Astrocyte of the spinal cord (primary cell): ENCODE measurements around the gene SHOC2.

Experiments used
- DNase-seq: peaks from one replicate; pipeline ENCODE4 v3.0.0; 2011; ENCODE audit warnings: low read depth, low spot score
- H3K4me3 ChIP-seq: 2 replicates; pipeline ENCODE4 v1.5.1; 2011; ENCODE audit warnings: low read depth, mild to moderate bottlenecking, low read length, moderate library complexity
- in situ Hi-C: cut with HindIII; loops from 2 replicates; pipeline ENCODE4 v1.10.0; 2017; ENCODE audit warnings: low sequenced_read_pairs
- TF ChIP-seq, protein P1 (sequence below): IDR thresholded peaks from 2 replicates; pipeline ENCODE4 v1.5.1; 2012; ENCODE audit warnings: low read depth, mild to moderate bottlenecking, low read length, inconsistent platforms

The SHOC2 gene

DNA sequence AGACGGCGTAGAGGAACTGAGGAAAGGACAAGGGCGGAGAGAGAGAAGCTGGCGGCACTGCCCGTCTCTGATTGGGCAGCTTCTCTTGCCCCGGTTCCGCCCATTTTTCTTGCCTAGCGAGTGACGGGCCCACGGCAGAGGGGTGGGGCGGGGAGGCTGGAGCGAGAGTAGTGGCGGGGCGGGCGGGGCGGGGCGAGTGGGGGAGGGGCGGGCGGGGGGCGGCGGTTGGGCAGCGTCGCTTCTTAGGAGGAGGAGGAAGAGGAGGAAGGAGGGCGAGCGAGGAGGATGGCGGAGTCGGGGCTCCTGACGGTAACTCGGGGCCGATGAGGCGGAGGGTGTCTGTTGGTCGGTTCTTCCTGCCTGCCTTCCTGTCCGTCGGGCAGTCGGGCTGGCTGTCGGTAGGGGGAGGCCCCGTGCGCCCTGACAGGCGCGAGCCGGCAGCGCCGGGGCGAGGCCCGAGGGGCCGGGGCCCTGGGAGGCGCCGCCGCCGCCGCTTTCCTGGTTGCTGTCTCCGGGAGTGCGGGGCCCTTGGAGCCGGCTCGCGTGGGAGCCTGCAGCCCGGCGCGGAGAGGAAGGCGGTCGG, at the start of gene SHOC2:
SHOC2 (plus strand) TSS at position 256 of the 583 bp plus-strand sequence. CDS start 44,755 bp downstream, outside the sequence.
- TF ChIP-seq, protein P1, sequence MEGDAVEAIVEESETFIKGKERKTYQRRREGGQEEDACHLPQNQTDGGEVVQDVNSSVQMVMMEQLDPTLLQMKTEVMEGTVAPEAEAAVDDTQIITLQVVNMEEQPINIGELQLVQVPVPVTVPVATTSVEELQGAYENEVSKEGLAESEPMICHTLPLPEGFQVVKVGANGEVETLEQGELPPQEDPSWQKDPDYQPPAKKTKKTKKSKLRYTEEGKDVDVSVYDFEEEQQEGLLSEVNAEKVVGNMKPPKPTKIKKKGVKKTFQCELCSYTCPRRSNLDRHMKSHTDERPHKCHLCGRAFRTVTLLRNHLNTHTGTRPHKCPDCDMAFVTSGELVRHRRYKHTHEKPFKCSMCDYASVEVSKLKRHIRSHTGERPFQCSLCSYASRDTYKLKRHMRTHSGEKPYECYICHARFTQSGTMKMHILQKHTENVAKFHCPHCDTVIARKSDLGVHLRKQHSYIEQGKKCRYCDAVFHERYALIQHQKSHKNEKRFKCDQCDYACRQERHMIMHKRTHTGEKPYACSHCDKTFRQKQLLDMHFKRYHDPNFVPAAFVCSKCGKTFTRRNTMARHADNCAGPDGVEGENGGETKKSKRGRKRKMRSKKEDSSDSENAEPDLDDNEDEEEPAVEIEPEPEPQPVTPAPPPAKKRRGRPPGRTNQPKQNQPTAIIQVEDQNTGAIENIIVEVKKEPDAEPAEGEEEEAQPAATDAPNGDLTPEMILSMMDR, result peak; percentile 42
- no peak for DNase-seq
- in situ Hi-C loops, result no loop called here
- peak within 1 kb of the TSS; percentile 87 for H3K4me3 ChIP-seq

DNA sequence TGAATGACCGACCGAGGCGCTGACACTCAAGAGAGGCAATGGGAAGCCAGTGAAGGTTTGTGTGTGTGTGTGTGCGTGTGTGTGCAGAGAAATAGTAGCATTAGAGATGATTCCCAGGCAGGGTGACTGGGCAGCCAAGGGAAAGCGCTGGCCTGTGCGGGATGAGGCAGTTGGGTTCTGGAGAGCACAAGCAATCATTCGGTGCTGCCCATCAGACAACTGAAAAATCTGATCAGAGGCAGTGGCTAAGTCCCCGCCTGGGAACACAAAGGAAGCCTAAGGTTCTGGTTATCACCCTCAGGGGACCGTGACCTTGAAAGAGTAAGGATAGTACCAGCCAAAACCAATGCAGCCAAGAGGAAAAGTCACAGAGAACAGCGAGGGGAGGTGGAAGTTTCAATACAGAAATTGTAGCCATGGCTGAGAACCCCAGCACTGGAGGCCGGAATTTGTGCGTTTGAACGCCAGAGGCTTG, 48.5 kb upstream of the SHOC2 start:
- TF ChIP-seq, protein P1, result no peak
- no peak for DNase-seq
- H3K4me3 ChIP-seq, result peak overlapping the region; percentile 78
- in situ Hi-C loops, result no loop called here

DNA sequence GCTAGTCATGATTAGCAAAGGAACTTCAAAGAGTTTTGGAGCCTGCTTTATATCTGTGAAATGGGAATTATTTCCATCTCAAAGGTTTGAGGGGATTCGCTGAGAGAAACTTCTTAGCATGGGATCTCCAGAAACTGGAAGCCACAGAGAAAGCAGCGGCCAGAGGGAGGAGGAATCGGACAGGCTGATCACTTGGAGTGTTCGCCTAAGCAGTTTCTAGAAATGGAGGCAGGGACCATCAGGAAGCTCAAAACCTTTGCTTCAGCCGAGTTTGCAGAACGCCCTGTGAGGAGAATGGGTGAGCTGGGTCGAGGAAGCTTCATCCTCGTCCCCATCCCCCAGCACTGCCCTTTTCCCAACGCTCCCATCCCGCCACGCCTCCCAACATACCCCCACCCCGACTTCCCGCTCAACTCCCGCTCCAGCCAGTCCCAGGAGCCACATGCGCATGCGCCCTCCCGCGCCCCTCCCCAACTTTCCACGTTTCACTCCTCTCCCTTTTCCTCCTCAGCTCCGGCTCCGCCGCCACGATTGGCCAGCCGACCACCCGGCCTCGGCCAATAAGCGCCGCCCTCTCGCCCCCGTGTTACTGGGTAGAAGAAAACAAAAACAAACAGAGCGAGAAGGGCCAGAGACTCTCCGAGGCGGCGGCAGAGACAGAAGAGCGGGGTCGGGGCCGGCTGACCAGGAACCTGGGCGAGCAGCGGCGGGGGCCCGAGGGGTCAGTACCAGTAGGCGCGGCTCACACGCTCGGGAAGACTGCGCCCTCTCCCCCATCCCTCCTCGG, 47.9 kb upstream of the SHOC2 start, which contains the start of gene PDCD4:
PDCD4 (plus strand) TSS at position 631 of the 787 bp plus-strand sequence. CDS start 4,100 bp downstream, outside the sequence.
- TF ChIP-seq, protein P1, result no peak
- peak; percentile 99 for DNase-seq
- in situ Hi-C loops, result no loop called here

DNA sequence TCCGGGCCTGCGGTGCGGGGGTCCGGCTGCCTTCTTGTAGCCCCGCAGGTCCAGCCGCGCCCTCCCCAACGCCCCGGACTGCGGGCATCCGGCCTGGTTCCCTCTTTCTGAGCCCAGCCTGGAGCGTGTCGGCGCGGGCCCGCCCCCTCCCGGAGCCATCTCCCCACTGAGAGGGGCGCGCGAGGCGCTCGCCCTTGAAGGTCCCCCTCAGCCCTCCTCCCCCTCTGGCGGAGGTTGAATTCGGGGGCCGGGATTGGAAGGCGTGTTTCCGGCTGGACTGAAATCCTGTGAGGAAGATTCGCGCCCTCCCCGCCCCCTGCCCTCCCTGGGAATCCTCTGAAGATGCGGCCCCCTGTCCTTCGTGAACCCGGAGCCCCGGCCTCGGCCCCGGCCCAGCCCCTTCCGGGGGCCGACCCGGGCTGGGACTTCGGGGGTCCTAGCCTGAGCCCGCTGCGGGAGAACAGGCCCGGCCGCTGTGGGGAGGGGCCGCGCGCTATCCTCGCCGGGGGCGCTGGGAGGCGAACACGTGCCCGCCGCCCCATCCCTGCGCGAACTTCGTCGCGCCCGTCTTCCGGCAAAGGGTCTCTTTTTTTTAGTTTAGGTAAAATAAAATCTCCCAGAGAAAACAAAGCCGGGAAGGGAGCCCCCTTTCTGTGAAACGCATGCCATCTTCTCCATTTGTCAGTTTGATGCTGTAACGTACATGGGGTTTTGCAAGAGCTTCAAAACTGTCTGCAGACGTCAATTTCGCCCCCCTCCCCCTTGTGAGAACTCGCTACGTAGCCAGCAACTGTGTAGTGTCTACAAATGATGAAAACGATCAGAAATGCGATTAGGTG, 47.0 kb upstream of the SHOC2 start:
- TF ChIP-seq, protein P1, result peak; percentile 26
- in situ Hi-C loops, result no loop called here
- peak; percentile 84 for DNase-seq
- peak overlapping the region; percentile 78 for H3K4me3 ChIP-seq

More for the DNA sequence above, 47.9 kb upstream of the SHOC2 start, which contains the start of gene PDCD4:
- H3K4me3 ChIP-seq, result peak within 1 kb of the TSS; percentile 78

DNA sequence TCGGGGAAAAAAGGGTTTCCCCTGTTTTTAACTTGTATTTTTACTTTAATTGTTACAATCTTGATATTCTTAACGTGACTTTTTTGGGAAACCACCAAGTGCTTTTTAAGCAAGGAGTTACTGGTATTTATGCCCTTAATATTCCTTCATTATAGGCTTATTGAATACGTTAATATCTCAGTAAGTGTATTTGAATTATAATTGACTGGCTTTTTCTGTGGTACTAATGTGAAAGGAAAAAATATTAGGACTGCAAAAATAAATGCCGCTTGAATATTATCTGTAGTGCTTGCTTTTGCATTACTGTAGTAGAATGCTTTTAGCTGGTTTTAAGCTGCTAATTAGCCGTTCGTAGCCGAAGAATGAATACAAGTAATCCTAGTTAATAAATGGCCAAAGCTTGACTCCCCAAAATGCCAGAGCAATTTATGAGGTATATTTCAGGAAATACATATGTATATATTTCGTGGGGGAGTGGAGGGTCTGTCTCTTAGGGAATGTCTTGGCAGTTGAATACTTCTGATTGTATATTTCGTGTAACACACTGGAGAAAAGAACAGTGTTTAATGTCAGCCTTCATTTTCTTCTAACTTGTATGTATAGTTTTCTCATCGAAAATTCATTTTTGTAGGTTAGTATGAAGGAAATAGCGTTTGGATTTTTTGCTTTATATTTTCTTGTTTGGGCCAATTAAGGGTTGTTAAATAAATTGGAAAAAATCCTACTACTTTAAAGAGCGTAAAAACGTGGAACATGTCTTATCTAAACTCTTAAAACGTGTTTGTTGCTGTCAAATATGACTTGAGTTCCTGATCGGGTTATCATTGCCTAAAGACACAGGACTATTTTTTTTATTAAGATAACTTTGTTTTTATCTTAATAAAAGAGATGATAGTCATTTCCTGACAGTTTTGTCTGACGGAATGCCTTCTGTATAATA, 46.1 kb upstream of the SHOC2 start:
- no peak for DNase-seq
- H3K4me3 ChIP-seq, result peak overlapping the region; percentile 78
- TF ChIP-seq, protein P1, result no peak
- in situ Hi-C loops, result no loop called here
